ENCODE data around the gene LSM6.

- TF ChIP-seq CTCF (conservative IDR thresholded peaks at IDR 0.05; ENCODE audit: low read length) (no peak), EZH2phosphoT487 (IDR thresholded peaks at IDR 0.05; ENCODE audit: borderline replicate concordance, low read depth, low read length) (no peak)
Measured at GRCh38 chr4:146182443-146182842, 6.9 kb downstream of the LSM6 start.
